NOMO-1 treated with dmso at 0.1 percent for 144 hours (cell line): ENCODE data around the gene RASL11B.
"Not testable (repeated sequence)": the region's sequence is repeated elsewhere in the genome, so short reads cannot be mapped to it uniquely, and the experiment has no call there.

ENCODE experiments used
- DNase-seq: peaks from one replicate; lab custom pipeline; 2025; ENCODE audit not compliant: unreplicated experiment; lab: John Stamatoyannopoulos, UW

RASL11B gene, protein sequence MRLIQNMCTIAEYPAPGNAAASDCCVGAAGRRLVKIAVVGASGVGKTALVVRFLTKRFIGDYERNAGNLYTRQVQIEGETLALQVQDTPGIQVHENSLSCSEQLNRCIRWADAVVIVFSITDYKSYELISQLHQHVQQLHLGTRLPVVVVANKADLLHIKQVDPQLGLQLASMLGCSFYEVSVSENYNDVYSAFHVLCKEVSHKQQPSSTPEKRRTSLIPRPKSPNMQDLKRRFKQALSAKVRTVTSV

DNA sequence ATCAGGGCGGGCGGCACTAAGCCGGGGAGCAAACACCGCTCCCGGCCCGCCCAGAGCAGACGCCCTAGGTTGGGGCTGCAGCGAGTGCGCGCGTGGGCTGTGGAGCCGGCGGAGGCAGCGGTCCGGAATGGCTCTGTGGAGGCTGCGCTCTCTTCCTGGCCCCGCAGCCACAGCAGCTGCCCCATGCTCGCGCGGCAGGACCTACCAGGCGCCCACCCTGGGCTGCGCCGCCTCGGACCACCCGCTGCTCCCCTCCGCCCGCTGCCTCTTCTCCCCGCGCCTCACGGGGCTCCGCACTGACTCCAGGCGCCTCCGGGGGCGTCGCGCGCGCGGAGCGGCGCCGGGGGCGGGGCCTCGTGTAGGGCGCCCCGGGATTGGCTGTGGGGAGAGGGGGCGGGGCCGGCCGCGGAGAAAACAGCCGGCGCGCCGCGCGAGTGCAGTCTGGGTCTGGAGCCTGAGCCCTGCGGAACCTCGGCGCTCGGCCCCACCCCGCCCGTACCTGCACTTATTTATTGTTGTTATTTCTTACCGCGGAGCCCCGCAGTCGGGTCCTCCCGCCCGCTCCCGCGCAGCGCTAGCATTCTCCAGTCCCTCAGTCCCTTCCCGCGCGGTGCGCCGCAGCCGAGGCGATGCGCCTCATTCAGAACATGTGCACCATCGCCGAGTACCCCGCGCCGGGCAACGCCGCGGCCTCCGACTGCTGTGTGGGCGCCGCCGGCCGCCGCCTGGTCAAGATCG is at the start of gene RASL11B:
RASL11B (plus strand) TSS at position 439 of the 738 bp plus-strand sequence; CDS start at position 630, 191 bp downstream.
- peak; percentile 66 for DNase-seq

DNA sequence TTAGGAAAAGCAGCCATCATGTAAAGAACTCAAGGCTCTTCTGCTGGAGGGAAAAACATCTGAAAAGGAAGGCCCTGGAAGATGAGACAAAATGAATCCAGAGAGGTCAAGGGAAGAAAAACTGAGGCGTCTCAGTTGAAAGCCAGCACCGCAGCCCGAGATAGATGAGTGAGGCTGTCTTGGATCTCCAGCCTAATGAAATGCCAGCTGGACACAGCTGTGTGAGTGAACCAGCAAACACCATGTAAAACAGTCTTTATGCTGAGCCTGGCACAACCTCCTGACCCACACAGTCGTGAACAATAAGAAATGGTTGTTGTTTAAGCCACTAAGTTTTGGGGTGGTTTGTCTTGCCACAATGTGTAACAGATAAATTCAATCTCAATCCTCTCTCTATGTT is 48.6 kb upstream of the RASL11B start:
- DNase-seq, result no peak

DNA sequence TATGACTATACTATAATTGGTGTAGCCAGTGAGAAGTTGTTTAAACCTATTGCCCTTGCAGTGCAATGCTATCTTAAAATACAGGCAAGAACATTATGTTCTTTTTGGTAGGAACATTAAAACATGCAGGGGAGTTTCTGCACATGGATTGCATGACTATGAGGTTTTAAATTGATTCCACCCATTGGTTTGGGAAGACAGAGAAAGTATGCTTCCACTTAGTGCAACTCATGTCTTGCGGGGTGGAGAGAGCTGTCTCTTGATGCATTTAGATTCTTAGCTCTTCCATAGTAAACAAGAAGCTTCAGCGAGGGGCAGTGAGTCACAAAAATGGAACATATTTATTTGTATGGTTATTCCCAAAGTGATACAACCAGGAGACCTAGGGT is 39.5 kb upstream of the RASL11B start:
- DNase-seq, result no peak

DNA sequence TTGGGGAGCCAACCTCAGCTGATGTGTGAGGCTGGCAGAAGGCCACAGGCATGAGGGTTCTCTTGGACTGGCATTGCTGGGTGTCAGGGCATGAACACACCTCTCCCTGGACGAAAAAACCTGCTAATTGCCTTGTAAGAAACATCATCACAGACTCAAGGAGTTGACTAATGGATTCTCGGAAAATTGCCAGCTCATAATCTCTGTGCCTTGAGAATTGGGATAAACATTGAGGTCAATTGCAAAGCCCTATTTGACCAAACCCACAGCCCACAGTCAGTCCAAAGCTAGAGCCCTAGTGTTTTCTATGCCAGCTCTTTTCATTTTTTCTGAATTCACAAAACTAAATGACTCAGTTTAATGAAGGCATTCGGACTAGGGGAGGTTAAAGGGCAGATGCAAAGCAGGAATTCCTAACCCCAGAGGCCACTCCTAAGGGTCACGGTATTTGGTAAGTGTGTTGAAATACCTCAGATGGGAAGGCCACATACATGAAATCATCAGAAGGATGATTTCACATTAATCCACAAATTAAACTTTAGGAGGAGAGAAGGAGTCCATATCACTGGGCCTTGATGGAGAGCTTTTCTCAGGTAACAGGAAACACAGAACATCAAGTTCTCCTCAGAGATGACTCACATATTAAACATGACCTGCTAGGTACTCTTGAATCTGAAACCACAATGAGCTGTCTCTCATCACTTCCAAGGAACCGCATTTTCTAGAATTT is 39.0 kb upstream of the RASL11B start:
- DNase-seq, result no peak

DNA sequence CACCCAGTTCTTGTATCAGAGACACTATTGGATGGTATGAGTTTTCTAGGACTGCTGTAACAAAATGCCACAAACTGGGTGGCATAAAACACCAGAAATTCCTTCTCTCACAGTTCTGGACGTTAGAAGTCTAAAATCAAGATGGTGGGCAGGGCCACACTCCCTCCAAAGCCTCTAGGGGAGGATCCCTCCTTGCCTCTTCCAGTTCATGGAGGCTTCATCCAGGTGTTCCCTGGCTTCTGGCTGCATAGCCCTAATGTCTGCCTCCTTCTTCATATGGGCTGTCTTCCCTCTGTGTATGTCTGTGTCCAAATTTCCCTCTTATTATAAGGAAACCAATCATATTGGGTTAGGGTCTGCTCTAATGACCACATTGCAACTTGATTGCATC is 38.4 kb upstream of the RASL11B start:
- no peak for DNase-seq

DNA sequence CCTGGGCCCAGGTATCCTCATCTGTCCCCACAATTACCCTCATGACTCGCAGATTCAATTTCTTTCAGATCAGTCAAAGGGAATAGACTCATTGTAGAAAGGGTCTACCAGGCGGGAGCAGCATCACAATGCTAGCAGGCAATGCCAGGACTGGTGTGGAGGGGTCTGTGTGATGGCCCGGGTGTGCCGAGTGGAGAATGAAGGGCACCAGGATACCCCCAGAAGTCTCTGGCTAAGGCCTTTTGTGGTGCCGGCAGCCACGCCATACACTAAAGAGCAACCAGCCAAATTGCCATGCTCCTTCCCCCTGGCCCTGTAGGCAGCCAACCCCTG is 37.9 kb upstream of the RASL11B start:
- DNase-seq, result no peak

DNA sequence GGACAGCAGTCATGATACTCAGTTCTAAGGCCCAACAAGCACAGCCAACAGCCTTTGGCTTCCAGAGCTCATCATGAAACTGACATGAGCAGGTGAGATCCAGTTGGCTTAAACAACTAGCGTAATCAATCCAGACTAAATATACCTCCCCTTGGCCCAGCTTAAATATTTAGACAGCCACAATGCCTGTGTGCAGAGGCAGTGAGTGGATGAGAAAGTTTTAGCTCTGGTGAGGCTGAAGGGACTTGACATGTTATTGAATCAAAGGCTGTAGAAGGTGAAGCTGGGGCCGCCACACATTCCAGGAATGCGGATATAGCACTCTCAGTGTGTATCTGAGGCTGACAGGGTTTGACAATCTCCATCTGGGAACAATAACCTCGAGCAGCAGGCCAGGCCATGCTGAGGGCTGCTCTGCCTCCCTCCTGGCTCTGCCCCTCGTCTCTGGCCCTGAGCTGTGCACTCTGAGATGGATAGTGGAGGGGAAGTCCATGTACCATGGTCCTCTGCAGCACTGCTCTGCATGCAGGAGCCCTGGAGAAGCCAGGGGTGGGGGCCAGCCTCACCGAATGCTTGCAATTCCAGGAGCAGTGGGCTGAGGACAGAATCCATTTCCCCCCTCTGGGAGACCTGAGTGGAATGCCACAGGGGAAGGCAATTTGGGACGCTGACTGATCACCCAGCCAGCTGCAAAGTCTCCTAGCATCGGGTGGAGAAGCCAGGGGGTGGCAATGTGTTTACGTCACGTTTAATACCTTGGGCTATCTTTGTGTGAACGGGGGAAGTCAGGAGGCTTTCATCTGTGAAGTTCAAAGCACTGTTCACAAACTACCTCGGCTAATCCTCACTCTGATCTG is 37.3 kb upstream of the RASL11B start:
- no peak for DNase-seq

DNA sequence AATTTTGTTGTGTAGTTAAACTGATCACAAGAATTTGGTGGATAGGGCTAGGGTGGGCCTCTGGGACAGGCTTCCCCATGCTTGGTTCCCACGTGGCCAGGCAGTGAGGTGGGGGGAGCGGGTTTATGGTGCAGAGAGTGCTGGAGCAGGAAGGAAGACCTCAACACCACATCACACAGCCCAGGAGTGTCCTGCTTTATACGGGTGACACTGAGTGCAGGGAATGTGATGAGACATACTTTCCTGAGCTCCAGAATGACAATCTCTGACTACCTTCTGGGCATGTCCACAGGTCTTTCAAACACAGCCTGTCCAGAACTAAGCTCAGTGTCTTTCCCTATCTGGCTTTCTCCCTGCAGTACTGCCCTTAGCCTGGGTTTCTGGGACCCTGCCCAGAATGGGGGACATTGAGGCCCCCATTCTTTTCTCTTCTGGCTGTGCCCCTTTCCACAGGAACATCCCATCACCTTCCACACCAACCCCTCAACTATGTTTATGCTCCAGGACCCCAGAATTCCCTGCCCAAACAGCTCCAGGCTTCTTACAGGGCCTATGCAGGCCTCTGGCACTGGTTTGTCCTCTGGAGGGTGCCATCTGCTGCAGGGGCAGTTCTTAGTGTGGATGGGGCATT is 36.5 kb upstream of the RASL11B start:
- no peak for DNase-seq

DNA sequence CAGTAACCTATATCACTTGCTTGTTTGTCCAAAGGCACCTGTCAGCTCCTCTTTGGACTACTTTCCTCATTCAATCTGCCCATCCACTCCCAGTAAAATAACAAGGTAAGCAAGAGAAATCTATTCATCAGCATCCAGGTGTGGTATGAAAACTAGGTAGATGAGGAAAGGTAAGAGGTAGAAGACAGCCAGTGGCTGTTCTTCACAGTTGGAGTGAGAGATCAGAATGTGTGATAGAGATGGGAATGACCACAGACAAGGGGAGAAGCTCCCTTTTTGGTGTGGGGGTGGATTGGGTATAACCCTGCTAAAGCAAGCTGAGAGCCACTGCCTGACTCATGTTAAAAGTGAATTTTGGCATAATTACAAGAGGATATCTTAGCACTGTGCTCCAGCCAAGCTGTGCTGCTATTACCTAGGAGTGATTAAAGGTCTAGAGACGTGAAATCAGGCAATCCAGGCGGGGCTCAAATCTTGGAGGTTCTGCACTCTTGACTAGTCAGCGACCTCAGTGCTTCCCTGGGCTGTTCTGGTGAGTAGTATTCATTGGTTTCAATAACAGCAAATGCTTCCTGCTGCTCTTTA is 28.1 kb upstream of the RASL11B start:
- DNase-seq, result no peak

DNA sequence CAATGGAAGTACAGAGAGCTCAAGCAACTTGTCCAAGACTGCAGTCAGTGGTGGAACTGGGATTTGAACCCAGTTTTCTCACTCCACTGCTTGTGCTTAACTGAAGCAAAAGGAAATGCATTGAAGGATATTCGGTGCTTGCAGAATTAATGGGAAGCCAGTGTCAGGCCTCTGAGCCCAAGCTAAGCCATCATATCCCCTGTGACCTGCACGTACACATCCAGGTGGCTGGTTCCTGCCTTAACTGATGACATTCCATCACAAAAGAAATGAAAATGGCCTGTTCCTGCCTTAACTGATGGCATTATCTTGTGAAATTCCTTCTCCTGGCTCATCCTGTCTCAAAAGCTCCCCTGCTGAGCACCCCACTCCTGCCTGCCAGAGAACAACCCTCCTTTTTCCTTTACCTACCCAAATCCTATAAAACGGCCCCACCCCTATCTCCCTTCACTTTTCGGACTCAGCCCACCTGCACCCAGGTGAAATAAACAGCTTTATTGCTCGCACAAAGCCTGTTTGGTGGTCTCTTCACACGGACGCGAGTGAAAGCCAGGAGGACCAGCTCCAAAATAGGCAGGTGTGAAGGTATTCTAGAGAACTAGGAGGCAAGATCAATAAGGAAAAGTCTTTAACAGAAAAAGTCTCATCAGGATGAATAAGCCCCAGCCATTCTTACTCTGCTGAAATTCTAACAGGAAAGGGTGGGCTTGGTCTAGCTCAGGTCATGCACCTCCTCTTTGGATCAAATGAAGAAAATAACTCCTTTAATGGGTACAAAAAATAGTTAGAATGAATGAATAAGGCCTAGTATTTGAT is 27.3 kb upstream of the RASL11B start:
- not testable (repeated sequence) for DNase-seq

DNA sequence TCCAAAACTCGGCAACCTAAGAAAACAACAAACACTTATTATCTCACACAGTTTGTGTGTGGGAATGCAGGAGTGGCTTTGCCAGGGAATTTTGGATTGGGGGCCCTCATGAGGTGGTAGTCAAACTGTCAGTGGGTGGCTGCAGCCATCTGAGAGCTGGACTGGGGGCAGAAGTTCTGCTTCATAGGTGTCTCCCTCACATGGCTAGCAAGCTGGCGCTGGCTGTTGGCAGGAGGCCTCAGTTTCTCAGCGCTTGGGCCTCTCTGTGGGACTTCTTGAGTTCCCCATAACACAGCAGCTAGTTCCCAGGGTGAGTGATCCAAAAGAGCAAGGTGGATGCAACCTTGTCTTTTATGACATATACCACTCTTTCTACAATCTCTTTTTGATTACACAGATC is 26.0 kb upstream of the RASL11B start:
- DNase-seq, result no peak

DNA sequence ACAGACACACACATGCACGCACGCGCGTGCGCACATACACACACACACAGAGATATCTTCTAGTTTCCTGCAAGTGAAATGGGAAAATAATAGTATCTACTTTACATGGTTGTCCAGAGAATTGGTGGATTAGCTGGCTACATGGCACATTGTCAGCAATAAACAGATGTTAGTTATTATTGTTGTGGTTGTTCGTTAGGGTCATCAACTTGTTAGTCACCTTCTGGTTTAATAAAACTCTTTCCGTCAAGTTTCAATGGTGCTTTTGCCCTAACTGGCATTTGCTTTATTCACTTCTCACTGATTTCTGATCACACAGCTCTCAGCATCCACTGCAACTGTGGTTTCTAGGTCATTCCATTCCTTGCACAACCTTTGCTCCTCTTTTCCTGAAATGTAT is 25.4 kb upstream of the RASL11B start:
- no peak for DNase-seq

DNA sequence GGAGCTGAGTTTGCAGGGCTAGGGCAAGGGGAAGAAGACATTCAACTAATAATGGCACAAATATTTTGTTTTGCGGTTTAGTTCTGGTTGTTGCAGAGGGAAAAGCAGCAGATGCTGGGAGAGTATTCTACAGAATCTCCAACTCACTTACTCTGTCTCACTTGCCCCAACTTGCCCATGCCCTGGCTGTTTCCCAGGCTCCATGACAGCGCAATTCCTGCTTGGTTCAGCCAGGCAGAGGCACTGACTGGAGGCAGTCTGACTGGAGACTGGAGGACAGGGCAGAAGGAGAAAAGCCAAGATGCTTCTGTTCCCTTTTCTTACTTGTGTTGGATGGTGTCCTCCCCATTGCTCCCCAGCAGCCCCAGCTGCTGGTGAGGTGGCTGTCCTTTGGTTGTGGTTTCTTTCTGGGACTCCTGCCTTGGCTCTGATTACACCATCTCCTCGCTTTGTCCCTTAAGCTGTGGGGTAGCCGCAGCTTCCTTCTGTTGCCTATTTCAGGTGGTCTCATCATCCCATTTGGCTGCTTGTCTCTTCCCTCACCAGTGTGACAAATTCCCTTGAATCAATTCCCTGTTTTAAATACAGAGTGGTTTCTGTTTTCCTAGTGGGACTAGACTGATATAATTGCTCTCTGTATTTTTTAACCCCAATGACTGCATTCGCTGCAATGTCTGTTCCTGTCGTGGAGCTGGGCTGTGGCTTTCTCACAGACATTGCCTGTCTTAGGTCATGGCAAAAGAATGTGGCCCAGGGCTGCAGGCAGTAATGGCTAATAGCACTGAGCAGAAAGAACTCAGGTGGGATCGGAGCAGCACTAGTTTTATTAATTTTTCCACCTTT is 24.2 kb upstream of the RASL11B start:
- DNase-seq, result no peak

DNA sequence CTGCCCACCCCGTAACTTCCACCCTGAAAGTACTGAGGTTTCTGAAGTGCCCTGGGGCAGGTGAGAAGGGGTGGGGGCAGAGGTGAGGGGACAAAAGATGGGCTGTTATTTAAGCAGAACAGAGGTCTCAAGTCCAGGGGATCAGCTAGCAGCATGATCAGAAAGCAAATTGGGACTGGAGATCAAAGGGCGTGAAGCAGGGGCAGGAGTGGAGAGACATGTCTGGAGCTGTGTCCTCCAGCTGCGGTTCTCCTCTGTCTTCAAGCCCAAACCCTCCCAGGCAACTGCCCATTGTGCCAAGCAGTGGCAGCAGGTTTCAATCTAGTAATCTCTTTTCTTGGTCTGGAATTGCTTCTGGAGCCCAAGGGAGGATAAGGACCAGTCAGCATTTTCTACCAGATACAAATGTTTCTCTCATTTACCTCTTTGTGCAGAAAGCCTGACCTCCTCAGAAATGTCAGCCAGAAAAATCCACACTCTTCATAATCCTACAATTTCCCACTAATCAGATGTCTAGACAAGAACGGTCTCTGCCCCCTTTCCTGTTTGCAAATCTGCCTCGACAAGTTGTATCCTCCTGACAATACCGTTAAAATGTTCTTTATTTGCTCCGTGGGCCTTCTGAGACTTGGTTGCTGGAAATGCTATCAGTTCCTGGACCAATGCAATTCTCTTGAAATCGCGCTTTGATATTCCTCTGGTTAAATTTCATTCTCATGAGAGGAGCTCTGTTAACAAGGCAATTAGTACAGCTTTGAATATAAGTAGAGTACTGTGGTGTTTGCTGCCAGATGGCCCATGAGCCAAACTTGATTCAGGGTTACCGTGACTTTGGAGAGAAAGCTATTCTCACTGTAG is 23.2 kb upstream of the RASL11B start:
- DNase-seq, result no peak

DNA sequence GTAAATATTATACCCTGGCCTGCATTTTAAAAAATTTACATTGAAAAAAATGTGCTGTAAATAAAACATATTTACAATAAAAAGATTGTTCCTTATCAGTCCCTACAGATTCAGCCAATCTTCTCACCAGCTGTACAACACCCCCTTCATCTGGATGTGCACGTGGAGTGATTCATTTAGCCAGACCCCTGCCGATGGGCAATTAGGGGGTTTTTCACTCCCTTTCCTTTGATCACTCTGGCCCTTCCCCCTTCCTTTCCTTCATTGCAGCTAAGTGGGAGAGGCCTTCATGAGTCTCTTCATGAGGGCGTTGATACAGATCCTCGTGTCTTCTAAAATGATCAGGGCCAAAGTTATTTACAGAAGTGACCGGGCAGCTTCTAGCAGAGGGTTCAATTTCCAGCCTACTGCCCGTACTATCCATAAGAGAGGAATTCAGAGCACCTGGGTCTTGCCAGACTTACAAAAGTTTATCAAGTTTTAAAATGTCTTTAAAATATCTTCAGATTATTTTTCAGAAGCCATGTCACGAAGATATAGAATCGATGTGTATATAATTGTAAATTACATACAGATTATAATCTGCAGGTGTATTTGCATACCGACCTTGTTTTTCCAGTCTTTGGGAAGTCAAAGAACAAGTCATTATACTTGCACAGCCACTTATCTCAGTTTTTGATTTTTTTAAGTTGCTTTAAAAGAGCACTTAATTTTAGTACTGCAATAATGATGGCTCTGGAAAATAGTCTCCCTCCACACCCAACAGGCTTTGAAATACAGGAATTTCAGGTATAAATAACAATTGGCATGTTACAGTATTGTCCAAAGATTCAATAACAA is 21.4 kb upstream of the RASL11B start:
- DNase-seq, result no peak

DNA sequence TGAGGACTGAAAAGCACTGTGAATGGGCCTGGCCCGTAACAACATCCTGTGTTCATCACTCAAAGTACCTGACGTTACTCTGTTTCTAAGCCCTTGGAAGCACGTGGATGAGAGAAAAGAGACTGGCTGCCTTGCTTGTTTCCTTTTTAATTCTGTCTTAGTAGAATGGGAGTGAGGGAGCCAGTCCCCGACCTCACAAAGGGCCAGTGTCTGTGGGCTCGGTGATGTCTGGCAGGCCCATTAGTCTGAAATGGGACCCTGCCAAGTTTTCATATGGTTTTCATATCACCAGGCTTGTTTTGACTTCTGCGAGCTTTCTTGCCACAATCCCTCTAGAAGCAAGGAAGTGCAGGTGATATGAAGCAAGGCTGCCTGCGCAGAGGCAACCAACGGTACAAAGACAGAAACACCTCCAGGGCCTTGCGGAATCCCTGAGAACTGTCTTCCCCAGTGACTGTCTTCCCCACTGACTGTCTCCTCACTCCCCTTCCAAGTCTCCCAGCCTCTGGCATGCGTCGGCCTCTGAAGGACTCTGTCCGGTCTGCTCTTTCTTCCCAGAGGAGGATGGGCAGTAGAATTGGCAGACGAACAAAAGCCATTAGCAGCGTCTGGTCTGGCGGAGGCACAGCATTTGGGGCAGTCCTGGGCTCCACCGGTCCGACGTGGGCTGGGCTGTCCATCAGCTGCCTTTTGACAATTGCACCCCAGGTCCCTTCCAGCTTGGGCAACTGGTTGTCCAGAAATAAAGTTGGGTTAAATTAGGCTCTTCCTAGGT is 20.2 kb upstream of the RASL11B start:
- DNase-seq, result no peak
